HUES6 (cell line): Measurements from ENCODE around the gene POM121L12.

Experiments
- H3K27ac ChIP-seq: 2 replicates; pipeline ENCODE4 v1.7.0; 2013; ENCODE audit warnings: low read depth, mild to moderate bottlenecking, low read length, inconsistent platforms
- H3K27me3 ChIP-seq: 2 replicates; pipeline ENCODE4 v1.6.1; 2013; ENCODE audit warnings: low read length; ENCODE audit not compliant: control insufficient read depth, insufficient read depth
- H3K36me3 ChIP-seq: 2 replicates; pipeline ENCODE4 v1.6.1; 2013; ENCODE audit warnings: low read length; ENCODE audit not compliant: control insufficient read depth, insufficient read depth
- H3K4me1 ChIP-seq: 2 replicates; pipeline ENCODE4 v1.6.1; 2013; ENCODE audit warnings: low read length; ENCODE audit not compliant: control insufficient read depth, insufficient read depth
- H3K4me3 ChIP-seq: 2 replicates; pipeline ENCODE4 v1.5.1; 2013; ENCODE audit warnings: low read depth, low read length
- H3K9ac ChIP-seq: one replicate; pipeline ENCODE4 v1.6.1; 2013; ENCODE audit warnings: mild to moderate bottlenecking, low read length
- H3K9me3 ChIP-seq: 2 replicates; pipeline ENCODE4 v1.6.1; 2013; ENCODE audit warnings: low read depth, low read length; ENCODE audit not compliant: control insufficient read depth, insufficient read depth

POM121L12 gene

DNA sequence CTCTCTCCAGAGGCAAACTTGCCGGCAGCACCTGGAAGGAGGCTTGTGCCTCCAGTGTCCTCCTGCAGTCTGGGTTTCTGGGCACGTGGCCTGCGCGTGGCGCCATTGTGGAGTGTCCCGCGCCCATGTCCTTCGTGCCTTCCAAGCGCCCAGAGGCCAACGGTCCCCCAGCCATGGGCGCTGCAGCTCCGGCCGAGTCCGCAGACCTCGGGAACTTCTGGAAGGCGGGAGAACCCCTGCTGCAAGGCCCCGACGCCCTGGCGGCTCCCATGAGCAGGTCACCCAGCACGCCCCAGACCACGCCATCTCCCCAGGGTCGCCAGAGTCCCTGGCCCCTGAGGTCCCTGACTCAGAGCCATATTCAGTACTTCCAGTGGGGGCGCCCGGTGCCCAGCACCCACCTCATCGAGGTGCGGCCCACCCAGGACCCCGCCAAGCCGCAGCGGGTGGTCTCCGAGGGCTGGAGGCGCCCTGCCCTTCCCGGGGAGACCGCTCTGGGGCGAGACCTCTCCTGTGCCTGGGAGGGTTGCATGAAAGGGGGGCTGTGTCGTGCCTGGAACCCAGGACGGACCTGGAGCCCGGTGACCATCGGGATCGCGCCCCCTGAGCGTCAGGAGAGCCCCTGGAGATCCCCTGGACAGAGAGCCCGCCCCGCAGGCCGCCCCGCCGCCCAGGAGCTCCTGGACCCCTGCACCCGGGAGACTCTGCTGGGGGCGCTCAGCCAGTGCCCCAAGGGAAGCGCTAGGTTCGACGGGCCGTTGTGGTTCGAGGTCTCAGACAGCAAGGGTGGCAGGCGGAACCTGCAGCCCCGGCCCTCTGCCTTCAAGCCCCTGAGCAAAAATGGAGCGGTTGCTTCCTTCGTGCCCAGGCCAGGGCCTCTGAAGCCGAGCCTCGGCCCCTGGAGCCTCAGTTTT is at the start of gene POM121L12:
POM121L12 (plus strand) TSS at position 135 of the 914 bp plus-strand sequence; CDS start at position 174, 39 bp downstream.
- Histone ChIP-seq H3K27me3 (no peaks in the 10 kb centered on the region), H3K27ac (no peak within 1 kb of the TSS), H3K9me3 (no peaks in the 10 kb centered on the region), H3K36me3 (no peaks in the 10 kb centered on the region), H3K4me1 (no peaks in the 10 kb centered on the region; the same call in 1 of the 2 replicates), H3K9ac (no peak within 1 kb of the TSS), H3K4me3 (no peak within 1 kb of the TSS)

GRCh38 chr7:52992001-52992400 is 43.4 kb upstream of the POM121L12 start:
- peaks cover 8% of the 10 kb centered on the region for H3K9me3 ChIP-seq
- no peaks in the 10 kb centered on the region for H3K27me3 ChIP-seq
- no peaks in the 10 kb centered on the region for H3K36me3 ChIP-seq
- no peak overlapping the region for H3K9ac ChIP-seq
- H3K4me1 ChIP-seq = no peaks in the 10 kb centered on the region
- H3K4me3 ChIP-seq = no peak overlapping the region
- H3K27ac ChIP-seq = no peak overlapping the region

- Histone ChIP-seq H3K9me3 (peaks cover 5% of the 10 kb centered on the region; the same call in 1 of the 2 replicates), H3K9ac (no peak overlapping the region), H3K36me3 (no peaks in the 10 kb centered on the region)
Observed at GRCh38 chr7:52992479-52993162, 42.8 kb upstream of the POM121L12 start.

GRCh38 chr7:52995676-52996075 is 39.8 kb upstream of the POM121L12 start:
- Histone ChIP-seq H3K9ac (no peak overlapping the region), H3K9me3 (no peaks in the 10 kb centered on the region), H3K36me3 (no peaks in the 10 kb centered on the region), H3K27me3 (no peaks in the 10 kb centered on the region), H3K27ac (no peak overlapping the region), H3K4me3 (no peak overlapping the region), H3K4me1 (no peaks in the 10 kb centered on the region)

More at GRCh38 chr7:52992479-52993162, 42.8 kb upstream of the POM121L12 start:
- Histone ChIP-seq H3K4me1 (no peaks in the 10 kb centered on the region), H3K4me3 (no peak overlapping the region), H3K27ac (no peak overlapping the region), H3K27me3 (no peaks in the 10 kb centered on the region)

DNA sequence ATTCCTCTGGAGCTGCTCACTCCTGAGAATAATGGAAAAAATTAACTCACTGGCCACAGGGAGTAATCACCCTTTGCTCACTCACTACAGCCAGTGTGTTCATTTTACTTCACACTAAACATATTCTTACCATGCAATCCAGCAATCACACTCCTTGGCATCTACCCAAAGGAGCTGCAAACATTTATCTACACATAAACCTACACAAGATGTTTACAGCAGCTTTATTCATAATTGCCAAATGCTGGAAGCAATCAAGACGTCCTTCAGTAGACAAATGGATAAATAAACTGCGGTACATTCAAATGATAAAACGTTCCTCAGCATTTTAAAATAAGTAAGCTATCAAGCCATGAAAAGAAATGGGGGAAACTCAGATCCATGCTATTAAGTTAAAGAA is 34.2 kb upstream of the POM121L12 start:
- Histone ChIP-seq H3K9ac (no peak overlapping the region), H3K4me3 (no peak overlapping the region), H3K36me3 (no peaks in the 10 kb centered on the region), H3K27me3 (no peaks in the 10 kb centered on the region), H3K4me1 (no peaks in the 10 kb centered on the region), H3K9me3 (peaks cover 15% of the 10 kb centered on the region; the same call in 1 of the 2 replicates), H3K27ac (no peak overlapping the region)

- Histone ChIP-seq H3K9me3 (peaks cover 26% of the 10 kb centered on the region), H3K27me3 (no peaks in the 10 kb centered on the region), H3K9ac (no peak overlapping the region), H3K27ac (no peak overlapping the region), H3K36me3 (no peaks in the 10 kb centered on the region), H3K4me1 (no peaks in the 10 kb centered on the region), H3K4me3 (no peak overlapping the region)
Observed at GRCh38 chr7:53002389-53002788, 33.0 kb upstream of the POM121L12 start.

- H3K27ac ChIP-seq = no peak overlapping the region
- H3K27me3 ChIP-seq = no peaks in the 10 kb centered on the region
- H3K36me3 ChIP-seq = no peaks in the 10 kb centered on the region
- H3K4me3 ChIP-seq = no peak overlapping the region
- no peaks in the 10 kb centered on the region for H3K4me1 ChIP-seq
- no peak overlapping the region for H3K9ac ChIP-seq
- H3K9me3 ChIP-seq = peaks cover 39% of the 10 kb centered on the region
Observed at GRCh38 chr7:53003653-53004445, 31.6 kb upstream of the POM121L12 start.

DNA sequence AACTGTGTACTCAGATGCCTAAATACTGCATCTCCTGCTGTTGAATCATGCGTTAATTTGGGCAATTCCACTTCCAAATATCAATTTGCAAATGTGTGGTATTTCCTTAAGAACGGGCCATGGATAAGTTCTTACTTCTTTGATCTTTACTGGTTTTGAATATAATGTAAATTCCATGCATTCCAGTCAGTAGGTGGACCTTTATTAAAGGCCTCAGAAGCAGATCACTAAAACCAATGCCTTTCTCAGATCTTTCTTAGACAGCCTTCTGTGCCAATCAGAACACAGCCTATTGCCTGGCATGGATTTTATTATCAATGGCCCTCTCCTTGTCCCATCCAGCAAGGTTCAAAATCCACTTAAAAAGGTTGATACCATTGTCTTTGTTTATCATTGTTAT is 21.5 kb upstream of the POM121L12 start:
- no peaks in the 10 kb centered on the region for H3K4me1 ChIP-seq
- no peak overlapping the region for H3K27ac ChIP-seq
- no peaks in the 10 kb centered on the region for H3K27me3 ChIP-seq
- no peaks in the 10 kb centered on the region for H3K36me3 ChIP-seq
- H3K4me3 ChIP-seq = no peak overlapping the region
- H3K9ac ChIP-seq = no peak overlapping the region
- peaks cover 8% of the 10 kb centered on the region for H3K9me3 ChIP-seq

GRCh38 chr7:53015463-53015862 is 20.0 kb upstream of the POM121L12 start:
- Histone ChIP-seq H3K36me3 (no peaks in the 10 kb centered on the region), H3K9me3 (peaks cover 7% of the 10 kb centered on the region), H3K4me3 (no peak overlapping the region), H3K27ac (no peak overlapping the region), H3K27me3 (no peaks in the 10 kb centered on the region), H3K4me1 (no peaks in the 10 kb centered on the region), H3K9ac (no peak overlapping the region)

DNA sequence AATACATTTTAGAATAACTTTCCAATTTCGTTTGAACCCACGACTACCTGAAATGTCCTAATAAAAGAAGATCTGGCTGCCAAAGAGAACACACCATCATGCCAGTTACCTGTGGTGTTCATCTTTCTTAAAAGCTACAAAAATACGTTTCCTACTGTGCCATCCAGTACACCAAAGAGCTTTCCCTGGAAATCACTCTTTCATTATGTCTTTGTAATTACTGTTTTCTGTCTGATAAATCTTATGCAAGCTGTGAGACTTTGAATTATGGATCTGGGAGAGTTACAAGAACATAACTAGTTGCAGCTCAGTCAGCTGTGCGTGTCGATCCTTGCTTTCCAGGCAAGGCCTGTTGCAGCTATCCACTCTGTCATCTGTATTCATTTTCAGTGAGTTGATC is 12.5 kb upstream of the POM121L12 start:
- Histone ChIP-seq H3K4me1 (no peaks in the 10 kb centered on the region), H3K36me3 (no peaks in the 10 kb centered on the region), H3K27me3 (no peaks in the 10 kb centered on the region), H3K9ac (no peak overlapping the region), H3K4me3 (no peak overlapping the region), H3K9me3 (0 out of 2 replicates have a peak, but pooled peaks cover 2% of the 10 kb centered on the region), H3K27ac (no peak overlapping the region)
